ENCODE data around the gene OPA3.

DNA sequence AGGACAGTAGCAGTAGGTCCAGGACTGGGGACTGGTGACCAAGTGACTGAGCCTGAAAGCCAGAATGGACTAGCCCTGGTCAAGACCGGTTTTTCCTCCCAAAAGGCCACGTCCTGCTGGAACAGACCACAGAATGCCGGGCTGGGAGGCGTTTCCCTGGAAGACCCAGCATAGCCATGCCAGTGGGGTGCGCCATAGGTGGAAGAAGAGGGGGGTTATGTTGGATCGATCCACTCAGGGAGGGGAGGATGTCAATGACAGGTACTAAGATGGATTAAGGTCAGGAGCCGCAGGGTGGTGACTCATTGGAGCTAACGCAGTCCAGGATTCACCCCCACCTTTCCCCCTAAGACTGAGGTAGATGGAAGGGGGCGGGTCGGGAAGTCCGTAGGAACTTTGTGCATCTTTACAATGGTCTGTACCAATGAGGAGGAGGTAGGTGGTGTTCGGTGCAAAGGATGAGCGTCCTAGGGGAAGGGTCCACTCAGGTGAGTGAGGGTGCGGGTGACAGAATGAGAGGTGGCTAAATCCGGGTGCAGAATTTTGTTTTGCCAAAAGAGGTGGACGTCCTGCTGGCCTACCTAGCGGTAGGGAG is 56.4 kb downstream of the OPA3 start:
- TF ChIP-seq, protein P1, sequence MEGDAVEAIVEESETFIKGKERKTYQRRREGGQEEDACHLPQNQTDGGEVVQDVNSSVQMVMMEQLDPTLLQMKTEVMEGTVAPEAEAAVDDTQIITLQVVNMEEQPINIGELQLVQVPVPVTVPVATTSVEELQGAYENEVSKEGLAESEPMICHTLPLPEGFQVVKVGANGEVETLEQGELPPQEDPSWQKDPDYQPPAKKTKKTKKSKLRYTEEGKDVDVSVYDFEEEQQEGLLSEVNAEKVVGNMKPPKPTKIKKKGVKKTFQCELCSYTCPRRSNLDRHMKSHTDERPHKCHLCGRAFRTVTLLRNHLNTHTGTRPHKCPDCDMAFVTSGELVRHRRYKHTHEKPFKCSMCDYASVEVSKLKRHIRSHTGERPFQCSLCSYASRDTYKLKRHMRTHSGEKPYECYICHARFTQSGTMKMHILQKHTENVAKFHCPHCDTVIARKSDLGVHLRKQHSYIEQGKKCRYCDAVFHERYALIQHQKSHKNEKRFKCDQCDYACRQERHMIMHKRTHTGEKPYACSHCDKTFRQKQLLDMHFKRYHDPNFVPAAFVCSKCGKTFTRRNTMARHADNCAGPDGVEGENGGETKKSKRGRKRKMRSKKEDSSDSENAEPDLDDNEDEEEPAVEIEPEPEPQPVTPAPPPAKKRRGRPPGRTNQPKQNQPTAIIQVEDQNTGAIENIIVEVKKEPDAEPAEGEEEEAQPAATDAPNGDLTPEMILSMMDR (conservative IDR thresholded peaks at IDR 0.05; ENCODE audit: low read length): no peak
- TF ChIP-seq EZH2phosphoT487 (IDR thresholded peaks at IDR 0.05; ENCODE audit: borderline replicate concordance, low read depth, low read length): no peak
